NOMO-1 (cell line): ENCODE results near the gene ROR1.

Experiments used
- DNase-seq, 2 experiments: peaks; one replicate each; lab custom pipeline; 2025; ENCODE audit not compliant: unreplicated experiment in 2 of 2; lab: John Stamatoyannopoulos, UW

Gene ROR1

GRCh38 chr1:64041371-64042131 is 267.7 kb downstream of the ROR1 start:
- no peak for DNase-seq

GRCh38 chr1:64042331-64043100 is 268.7 kb downstream of the ROR1 start:
- DNase-seq = no peak

- DNase-seq = no peak
Measured at GRCh38 chr1:64043288-64043687, 269.5 kb downstream of the ROR1 start.

GRCh38 chr1:64043976-64044375 is 270.2 kb downstream of the ROR1 start:
- DNase-seq = no peak

GRCh38 chr1:64046243-64046642 is 272.4 kb downstream of the ROR1 start:
- no peak for DNase-seq

GRCh38 chr1:64046891-64047290 is 273.1 kb downstream of the ROR1 start:
- no peak for DNase-seq

- DNase-seq = no peak
Measured at GRCh38 chr1:64047549-64047996, 273.8 kb downstream of the ROR1 start.

- no peak for DNase-seq
Measured at GRCh38 chr1:64049900-64050540, 276.2 kb downstream of the ROR1 start.

- no peak for DNase-seq
Measured at GRCh38 chr1:64050601-64051000, 276.8 kb downstream of the ROR1 start.

GRCh38 chr1:64051796-64052195 is 278.0 kb downstream of the ROR1 start:
- DNase-seq = no peak

GRCh38 chr1:64052777-64053176 is 279.0 kb downstream of the ROR1 start:
- DNase-seq = no peak

- DNase-seq = no peak
Measured at GRCh38 chr1:64055310-64055709, 281.5 kb downstream of the ROR1 start.

- DNase-seq = no peak
Measured at GRCh38 chr1:64059556-64059955, 285.7 kb downstream of the ROR1 start.

- no peak for DNase-seq
Measured at GRCh38 chr1:64060611-64061302, 286.9 kb downstream of the ROR1 start.

GRCh38 chr1:64061430-64062104 is 287.8 kb downstream of the ROR1 start:
- DNase-seq = no peak

- DNase-seq = no peak
Measured at GRCh38 chr1:64062529-64062928, 288.7 kb downstream of the ROR1 start.

GRCh38 chr1:64062941-64063581 is 289.2 kb downstream of the ROR1 start:
- DNase-seq = no peak

GRCh38 chr1:64065571-64065970 is 291.8 kb downstream of the ROR1 start:
- no peak for DNase-seq

GRCh38 chr1:64072089-64072793 is 298.4 kb downstream of the ROR1 start:
- no peak for DNase-seq
